ENCODE data around the gene SMOC1. TPM values are rescaled to one million over a fixed set of nuclear protein-coding genes. Genes with fewer than 3 reads are reported as not detected.

SMOC1 gene
- polyA plus RNA-seq, 1 experiment = not detected

DNA sequence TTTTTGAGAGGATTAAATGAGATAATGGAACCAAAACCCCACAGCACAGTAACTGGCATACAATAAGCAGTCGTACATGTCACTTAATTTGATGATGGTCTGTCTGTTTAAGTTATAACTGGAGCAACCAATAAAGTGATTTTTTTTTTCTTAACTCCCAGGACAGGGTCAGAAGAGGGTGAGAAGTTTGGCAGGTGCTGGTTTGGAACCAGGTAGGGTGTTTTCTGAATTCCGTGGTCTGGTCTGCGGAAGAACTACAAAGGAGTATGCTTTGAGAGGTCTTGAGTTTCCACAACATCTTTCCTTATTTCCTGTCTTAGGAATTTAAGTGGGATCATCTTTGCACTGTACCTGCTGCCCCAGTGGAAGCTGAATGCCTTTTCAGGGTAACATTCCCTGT, 197.8 kb downstream of the SMOC1 start:
- Histone ChIP-seq H3K36me3 (ENCODE audit: control insufficient read depth, insufficient read depth, low read length) (no peaks in the 10 kb centered on the region), H3K27me3 (ENCODE audit: control insufficient read depth, insufficient read depth, low read length) (no peaks in the 10 kb centered on the region), H3K4me3 (ENCODE audit: low read depth, low read length) (no peak overlapping the region)
- TF ChIP-seq, protein P1, sequence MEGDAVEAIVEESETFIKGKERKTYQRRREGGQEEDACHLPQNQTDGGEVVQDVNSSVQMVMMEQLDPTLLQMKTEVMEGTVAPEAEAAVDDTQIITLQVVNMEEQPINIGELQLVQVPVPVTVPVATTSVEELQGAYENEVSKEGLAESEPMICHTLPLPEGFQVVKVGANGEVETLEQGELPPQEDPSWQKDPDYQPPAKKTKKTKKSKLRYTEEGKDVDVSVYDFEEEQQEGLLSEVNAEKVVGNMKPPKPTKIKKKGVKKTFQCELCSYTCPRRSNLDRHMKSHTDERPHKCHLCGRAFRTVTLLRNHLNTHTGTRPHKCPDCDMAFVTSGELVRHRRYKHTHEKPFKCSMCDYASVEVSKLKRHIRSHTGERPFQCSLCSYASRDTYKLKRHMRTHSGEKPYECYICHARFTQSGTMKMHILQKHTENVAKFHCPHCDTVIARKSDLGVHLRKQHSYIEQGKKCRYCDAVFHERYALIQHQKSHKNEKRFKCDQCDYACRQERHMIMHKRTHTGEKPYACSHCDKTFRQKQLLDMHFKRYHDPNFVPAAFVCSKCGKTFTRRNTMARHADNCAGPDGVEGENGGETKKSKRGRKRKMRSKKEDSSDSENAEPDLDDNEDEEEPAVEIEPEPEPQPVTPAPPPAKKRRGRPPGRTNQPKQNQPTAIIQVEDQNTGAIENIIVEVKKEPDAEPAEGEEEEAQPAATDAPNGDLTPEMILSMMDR (IDR thresholded peaks at IDR 0.05; ENCODE audit: insufficient read depth, low read depth, low read length) = no peak
- POLR2A ChIA-PET = no interaction called here
- CTCF ChIA-PET = no interaction called here
- no peak for DNase-seq (ENCODE audit: low read depth)

DNA sequence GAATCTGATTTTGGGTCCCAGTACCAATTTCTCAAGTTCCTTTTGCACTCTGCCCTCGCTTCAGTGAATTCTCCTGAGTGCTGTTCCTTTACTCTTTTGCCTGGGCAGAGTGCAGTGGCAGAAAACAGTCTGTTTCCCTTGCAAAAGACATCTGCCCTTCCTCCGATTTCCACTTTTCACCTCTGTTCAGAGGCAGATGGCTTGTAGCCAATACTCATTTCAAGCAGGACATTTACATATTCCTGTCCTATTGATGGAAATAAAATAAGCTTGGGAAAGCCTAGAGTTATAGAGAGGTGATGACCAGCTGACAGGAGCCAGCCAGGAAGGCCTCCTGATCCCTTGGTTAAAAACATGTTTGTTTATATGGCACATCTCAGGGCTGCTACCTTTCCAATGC, 198.5 kb downstream of the SMOC1 start:
- TF ChIP-seq, protein P1 (IDR thresholded peaks at IDR 0.05; ENCODE audit: insufficient read depth, low read depth, low read length) = no peak
- no peak for DNase-seq (ENCODE audit: low read depth)
- Histone ChIP-seq H3K36me3 (ENCODE audit: control insufficient read depth, insufficient read depth, low read length) (no peaks in the 10 kb centered on the region), H3K4me3 (ENCODE audit: low read depth, low read length) (no peak overlapping the region), H3K27me3 (ENCODE audit: control insufficient read depth, insufficient read depth, low read length) (no peaks in the 10 kb centered on the region)
- ChIA-PET CTCF (no interaction called here), POLR2A (no interaction called here)

DNA sequence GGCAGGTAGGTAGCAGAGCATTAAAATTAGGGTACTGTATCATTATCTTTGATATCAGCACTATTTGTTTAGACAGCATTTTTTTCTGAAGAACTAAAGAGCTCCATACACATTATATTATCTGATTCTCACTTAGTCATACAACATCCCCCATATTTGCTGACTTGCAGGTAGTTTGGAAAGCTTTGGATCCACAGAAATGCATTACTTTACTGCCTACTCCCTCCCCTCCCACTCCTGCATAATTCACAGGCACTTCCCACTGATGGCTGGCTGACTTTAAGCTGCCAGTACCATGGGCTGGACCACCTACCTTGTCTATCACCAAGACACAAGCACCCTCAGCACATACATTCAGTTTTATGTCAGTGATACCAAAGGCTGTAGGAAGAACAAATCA, 199.1 kb downstream of the SMOC1 start:
- Histone ChIP-seq H3K36me3 (ENCODE audit: control insufficient read depth, insufficient read depth, low read length) (no peaks in the 10 kb centered on the region), H3K4me3 (ENCODE audit: low read depth, low read length) (no peak overlapping the region), H3K27me3 (ENCODE audit: control insufficient read depth, insufficient read depth, low read length) (no peaks in the 10 kb centered on the region)
- ChIA-PET CTCF (interaction anchor here (1.0 to 1.3 kb wide), 2 partner anchors 9 to 12 kb away, joined by 3 read pairs; no protein-coding TSS in a partner anchor), POLR2A (no interaction called here)
- TF ChIP-seq, protein P1 (IDR thresholded peaks at IDR 0.05; ENCODE audit: insufficient read depth, low read depth, low read length) = no peak
- DNase-seq (ENCODE audit: low read depth) = no peak

DNA sequence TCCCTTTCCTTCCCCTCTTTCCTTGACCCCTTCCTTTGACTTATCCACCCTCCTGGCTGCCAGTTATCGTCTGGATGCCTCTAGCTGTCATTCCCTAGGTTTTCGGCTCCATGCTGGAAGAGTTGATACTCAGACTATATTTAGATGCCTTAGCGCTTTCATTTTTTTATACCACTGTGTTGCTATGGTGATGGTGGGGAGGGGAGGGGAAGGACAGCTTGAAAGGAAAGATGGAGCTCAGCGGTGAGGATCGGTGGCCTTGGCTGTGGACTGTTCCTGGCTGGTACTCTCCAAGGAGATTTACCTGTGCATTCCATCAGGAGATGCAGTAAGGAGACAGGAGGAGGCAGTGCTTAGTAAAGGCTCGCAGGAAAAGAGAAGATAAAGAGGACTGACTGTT, 200.9 kb downstream of the SMOC1 start:
- Histone ChIP-seq H3K27me3 (ENCODE audit: control insufficient read depth, insufficient read depth, low read length) (no peaks in the 10 kb centered on the region), H3K4me3 (ENCODE audit: low read depth, low read length) (no peak overlapping the region), H3K36me3 (ENCODE audit: control insufficient read depth, insufficient read depth, low read length) (no peaks in the 10 kb centered on the region)
- ChIA-PET POLR2A (no interaction called here), CTCF (interaction anchor here (1.3 kb wide), 1 partner anchor 261 kb away, joined by 4 read pairs; no protein-coding TSS in a partner anchor)
- DNase-seq (ENCODE audit: low read depth) = no peak
- TF ChIP-seq, protein P1 (IDR thresholded peaks at IDR 0.05; ENCODE audit: insufficient read depth, low read depth, low read length) = no peak

Other genes starting within 250 kb of the SMOC1 start
- gene SRSF5, start 112.3 kb upstream of the SMOC1 start, polyA plus RNA-seq (2011; rRNA removed) = 162 and 194 TPM in 2 replicates
- not detected in 2 replicates for gene SLC10A1, start 82.2 kb upstream of the SMOC1 start, polyA plus RNA-seq (2011; rRNA removed)